Thymus (tissue), 11 donors: ENCODE measurements around the gene IL15. TPM values are rescaled to one million over a fixed set of nuclear protein-coding genes. Genes with fewer than 3 reads are reported as not detected.
A peak's percentile ranks its signal among the peaks of the same experiment; 100 is the strongest.

Source experiments
- DNase-seq, 9 donors: peaks; one replicate each; pipeline ENCODE4 v3.0.0-alpha.2; 2013; ENCODE audit warnings: low spot score in 9 of 9, low read depth in 6 of 9, missing footprints in 1 of 9
- H3K27ac ChIP-seq, 2 donors: one replicate each; pipeline ENCODE4 v1.5.1; 2013; ENCODE audit warnings: control low read depth in 1 of 2, low read depth in 1 of 2, low read length in 1 of 2, mild to moderate bottlenecking in 1 of 2, moderate library complexity in 1 of 2
- H3K27me3 ChIP-seq, 2 donors: one replicate each; pipeline ENCODE4 v1.5.1; 2013; ENCODE audit warnings: low read length in 1 of 2; ENCODE audit not compliant: control insufficient read depth in 2 of 2, insufficient read depth in 1 of 2
- H3K36me3 ChIP-seq, 2 donors: one replicate each; pipeline ENCODE4 v1.5.1; 2013; ENCODE audit warnings: low read length in 1 of 2, mild to moderate bottlenecking in 1 of 2, moderate library complexity in 1 of 2; ENCODE audit not compliant: control insufficient read depth in 2 of 2, insufficient read depth in 2 of 2
- H3K4me1 ChIP-seq, 2 donors: one replicate each; pipeline ENCODE4 v1.5.1; 2013; ENCODE audit warnings: low read length in 2 of 2; ENCODE audit not compliant: control insufficient read depth in 2 of 2, insufficient read depth in 2 of 2
- H3K4me3 ChIP-seq, 2 donors: one replicate each; pipeline ENCODE4 v1.5.1; 2013; ENCODE audit warnings: low read length in 2 of 2, control low read depth in 1 of 2, mild to moderate bottlenecking in 1 of 2
- H3K9me3 ChIP-seq, 2 donors: one replicate each; pipeline ENCODE4 v1.5.1; 2013; ENCODE audit warnings: low read length in 1 of 2, mild to moderate bottlenecking in 1 of 2; ENCODE audit not compliant: control insufficient read depth in 2 of 2, insufficient read depth in 1 of 2
- WGBS: extraction: QIAGEN DNeasy Blood & Tissue Kit; methylation state at CpG from one replicate; pipeline ENCODE4 v1.1.7; 2013; 5-methylcytosine and 5-hydroxymethylcytosine counted together
- polyA plus RNA-seq: library from polyadenylated mRNA; stranded (reverse); fragments of 200-250 nt; gene quantifications from one replicate; pipeline ENCODE4 v1.2.3, GENCODE V29; 2013
- total RNA-seq: library from RNA; stranded (reverse); fragments of 120-200 nt; gene quantifications from one replicate; pipeline ENCODE4 v1.2.4, GENCODE V29; 2013
- donor health status: healthy.

Gene IL15
- total and polyA plus RNA-seq, 2 donors = 9.1 to 38.9 TPM

GRCh38 chr4:141763374-141763773 is 127.0 kb downstream of the IL15 start:
- H3K4me3 ChIP-seq = no peak overlapping the region
- 95% methylated on average over 2 of the region's 2 CpGs for WGBS
- H3K9me3 ChIP-seq = no peaks in the 10 kb centered on the region
- H3K36me3 ChIP-seq = no peaks in the 10 kb centered on the region
- no peak for DNase-seq
- no peak overlapping the region for H3K27ac ChIP-seq
- no peaks in the 10 kb centered on the region for H3K27me3 ChIP-seq
- H3K4me1 ChIP-seq = no peaks in the 10 kb centered on the region

GRCh38 chr4:141768954-141769353 is 132.6 kb downstream of the IL15 start:
- WGBS = 63% methylated on average over 4 of the region's 4 CpGs
- H3K4me1 ChIP-seq = no peaks in the 10 kb centered on the region
- H3K9me3 ChIP-seq = no peaks in the 10 kb centered on the region
- H3K4me3 ChIP-seq = no peak overlapping the region
- H3K36me3 ChIP-seq = no peaks in the 10 kb centered on the region
- H3K27me3 ChIP-seq = no peaks in the 10 kb centered on the region
- no peak for DNase-seq
- no peak overlapping the region for H3K27ac ChIP-seq

- H3K4me1 ChIP-seq = no peaks in the 10 kb centered on the region
- H3K36me3 ChIP-seq = no peaks in the 10 kb centered on the region
- DNase-seq = peak in 1 of 9 donors; percentile 10
- H3K27me3 ChIP-seq = no peaks in the 10 kb centered on the region
- H3K27ac ChIP-seq = no peak overlapping the region
- no peak overlapping the region for H3K4me3 ChIP-seq
- H3K9me3 ChIP-seq = no peaks in the 10 kb centered on the region
- whole genome bisulfite sequencing = 62% methylated on average over 10 of the region's 10 CpGs
These were observed 135.8 kb downstream of the IL15 start for GRCh38 chr4:141771889-141772830.

GRCh38 chr4:141772838-141773237 is 136.5 kb downstream of the IL15 start:
- Histone ChIP-seq H3K27ac (no peak overlapping the region), H3K4me3 (no peak overlapping the region), H3K4me1 (no peaks in the 10 kb centered on the region), H3K9me3 (no peaks in the 10 kb centered on the region), H3K36me3 (no peaks in the 10 kb centered on the region), H3K27me3 (no peaks in the 10 kb centered on the region)
- 100% methylated on average over 2 of the region's 2 CpGs for WGBS
- DNase-seq = no peak

GRCh38 chr4:141782205-141782604 is 145.8 kb downstream of the IL15 start:
- Histone ChIP-seq H3K9me3 (no peaks in the 10 kb centered on the region), H3K4me1 (no peaks in the 10 kb centered on the region), H3K36me3 (no peaks in the 10 kb centered on the region), H3K27ac (no peak overlapping the region), H3K4me3 (no peak overlapping the region), H3K27me3 (no peaks in the 10 kb centered on the region)
- DNase-seq = no peak
